Amygdala (tissue), 56 donors: Measurements from ENCODE around the gene NOTCH1.
A peak's percentile ranks its signal among the peaks of the same experiment; 100 is the strongest.

ENCODE experiments used
- DNase-seq, 56 donors: peaks; one replicate each; lab custom pipeline; 2025; lab: John Stamatoyannopoulos, UW

The NOTCH1 gene

GRCh38 chr9:136507221-136507991, 38.4 kb downstream of the NOTCH1 start:
- DNase-seq = no peak

- DNase-seq = no peak
These were observed 39.4 kb downstream of the NOTCH1 start for GRCh38 chr9:136506425-136506824.

- DNase-seq = no peak
These were observed 40.1 kb downstream of the NOTCH1 start for GRCh38 chr9:136505406-136506403.

- DNase-seq = no peak
These were observed 41.1 kb downstream of the NOTCH1 start for GRCh38 chr9:136504512-136505348.

GRCh38 chr9:136502940-136503550, 42.8 kb downstream of the NOTCH1 start:
- no peak for DNase-seq

GRCh38 chr9:136502196-136502595, 43.7 kb downstream of the NOTCH1 start:
- DNase-seq = no peak

- DNase-seq = no peak
These were observed 44.2 kb downstream of the NOTCH1 start for GRCh38 chr9:136501686-136502085.

GRCh38 chr9:136499935-136500910, 45.6 kb downstream of the NOTCH1 start:
- DNase-seq = no peak

- DNase-seq = peak in 2 of 56 donors; percentile 22 to 27
These were observed 46.5 kb downstream of the NOTCH1 start for GRCh38 chr9:136499071-136499934.

GRCh38 chr9:136497916-136498695, 47.7 kb downstream of the NOTCH1 start:
- no peak for DNase-seq

- DNase-seq = no peak
These were observed 48.8 kb downstream of the NOTCH1 start for GRCh38 chr9:136496801-136497620.

GRCh38 chr9:136496181-136496580, 49.7 kb downstream of the NOTCH1 start:
- no peak for DNase-seq

- no peak for DNase-seq
These were observed 50.5 kb downstream of the NOTCH1 start for GRCh38 chr9:136495238-136495800.

GRCh38 chr9:136494531-136495215, 51.2 kb downstream of the NOTCH1 start:
- peak in 27 of 56 donors; percentile 15 to 81 (median 33) for DNase-seq

GRCh38 chr9:136494012-136494411, 51.8 kb downstream of the NOTCH1 start:
- no peak for DNase-seq
